Anterior cingulate cortex (tissue), 58 donors: ENCODE results near the gene REPS2.

Experiments
- DNase-seq, 58 donors: peaks; one replicate each; lab custom pipeline; 2025; lab: John Stamatoyannopoulos, UW

Gene REPS2

DNA sequence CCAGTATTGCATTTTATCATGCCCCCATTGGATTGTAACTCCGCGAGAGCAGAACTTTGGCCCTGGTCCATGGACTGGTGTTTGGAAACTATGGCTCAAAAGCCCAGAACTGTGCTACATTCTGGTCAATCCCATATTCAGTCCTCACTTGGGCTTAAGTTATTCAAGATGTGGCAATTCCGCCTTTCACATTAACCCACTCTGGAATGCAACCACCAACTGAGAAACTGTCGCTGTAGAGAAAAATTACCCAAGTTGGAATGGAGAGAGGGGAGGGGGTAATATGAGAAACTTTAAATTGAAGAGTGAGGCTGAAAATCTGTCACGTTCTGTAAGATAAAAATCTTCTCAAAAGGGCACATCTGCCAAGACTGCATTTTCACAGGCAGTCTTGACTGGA lies 239.0 kb downstream of the REPS2 start:
- no peak for DNase-seq

DNA sequence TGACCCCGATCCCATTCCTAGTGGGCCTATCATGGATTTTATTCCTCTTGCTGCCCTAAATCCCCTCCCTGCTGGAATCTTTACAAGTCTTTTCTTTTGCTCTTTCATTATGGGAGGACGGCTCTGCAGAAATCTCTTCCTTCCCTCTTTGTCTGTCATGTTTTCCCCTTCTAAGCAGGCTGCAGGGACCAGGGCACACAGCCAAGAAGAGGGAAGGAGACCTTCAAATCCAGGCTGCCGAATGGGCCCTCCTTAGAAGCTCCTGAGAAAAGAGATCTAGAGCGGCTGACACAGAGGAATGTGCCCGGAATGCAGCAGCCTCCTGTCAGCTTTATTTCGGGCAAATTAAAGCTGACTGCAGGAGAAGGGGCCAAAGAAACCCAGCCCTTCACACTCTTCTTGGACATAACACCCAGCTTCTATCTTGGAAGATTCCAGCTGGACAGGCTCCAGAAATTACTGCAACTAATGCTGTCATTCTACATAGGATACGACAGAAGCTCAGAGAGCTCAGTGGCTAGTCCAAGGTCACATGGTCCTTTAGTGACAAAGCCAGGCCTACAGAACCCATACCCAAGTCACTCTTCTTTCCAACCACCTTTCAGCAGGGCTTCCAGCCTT lies 240.8 kb downstream of the REPS2 start:
- DNase-seq: peak in 8 of 58 donors; percentile 0 to 4 (median 1)

DNA sequence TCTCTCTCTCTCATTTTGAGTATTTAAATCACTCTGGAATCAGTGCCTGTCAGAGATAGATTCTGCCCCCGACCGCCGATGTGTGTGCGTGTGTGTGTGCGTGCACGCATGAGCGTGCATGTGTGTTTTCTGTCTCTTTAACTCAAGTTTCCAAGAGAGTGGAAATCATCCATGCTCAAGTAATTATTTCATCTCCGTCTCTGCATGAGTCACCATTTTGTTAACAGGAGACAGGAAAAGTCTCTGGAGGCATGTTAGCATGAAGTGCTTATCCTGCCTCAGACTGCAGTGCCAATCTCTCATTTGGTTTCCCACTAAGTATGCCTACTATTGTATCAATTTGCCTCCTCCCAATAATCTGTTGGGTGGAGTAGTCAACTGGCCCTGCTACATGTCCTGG lies 245.6 kb downstream of the REPS2 start:
- no peak for DNase-seq
